Renal cortex interstitium (tissue), 11 donors: ENCODE measurements around the gene RALGAPB. TPM values are rescaled to one million over a fixed set of nuclear protein-coding genes. Genes with fewer than 3 reads are reported as not detected.
"Not testable (repeated sequence)": the region's sequence is repeated elsewhere in the genome, so short reads cannot be mapped to it uniquely, and the experiment has no call there.

Source experiments
- DNase-seq, 11 donors: peaks; one replicate each; pipeline ENCODE4 v3.0.0-alpha.2; 2013; ENCODE audit warnings: low read depth in 9 of 11, low spot score in 4 of 11; ENCODE audit errors: extremely low read depth in 1 of 11
- polyA plus RNA-seq, 3 donors: library from polyadenylated mRNA; unstranded; fragments of 120-200 nt; gene quantifications; one replicate each; pipeline ENCODE4 v1.2.1, GENCODE V29; 2013; ENCODE audit not compliant: insufficient read length in 3 of 3

RALGAPB gene
- polyA plus RNA-seq, 3 donors, result 35.2 to 42.3 (median 40.1) TPM

- DNase-seq, result no peak
These were observed 1.4 kb upstream of the RALGAPB start for GRCh38 chr20:38471245-38471644.

GRCh38 chr20:38471987-38472512, 593 bp upstream of the RALGAPB start:
- peak in 1 of 11 donors; percentile 11 for DNase-seq

GRCh38 chr20:38473367-38473795, 738 bp downstream of the RALGAPB start:
- peak in 5 of 11 donors; percentile 6 to 31 (median 18) for DNase-seq

GRCh38 chr20:38477747-38478146, 5.1 kb downstream of the RALGAPB start:
- no peak for DNase-seq

- DNase-seq, result no peak
These were observed 7.0 kb downstream of the RALGAPB start for GRCh38 chr20:38479596-38479995.

GRCh38 chr20:38485041-38485440, 12.4 kb downstream of the RALGAPB start:
- no peak for DNase-seq

GRCh38 chr20:38489181-38489580, 16.5 kb downstream of the RALGAPB start:
- no peak for DNase-seq

- no peak for DNase-seq
These were observed 24.7 kb downstream of the RALGAPB start for GRCh38 chr20:38497246-38497935.

GRCh38 chr20:38498909-38499308, 26.3 kb downstream of the RALGAPB start:
- DNase-seq, result no peak

GRCh38 chr20:38499366-38499765, 26.7 kb downstream of the RALGAPB start:
- no peak for DNase-seq

- no peak for DNase-seq
These were observed 29.3 kb downstream of the RALGAPB start for GRCh38 chr20:38501858-38502436.

GRCh38 chr20:38504368-38505090, 31.9 kb downstream of the RALGAPB start:
- DNase-seq, result no peak

GRCh38 chr20:38505091-38505455, 32.4 kb downstream of the RALGAPB start:
- DNase-seq, result no peak

- DNase-seq, result not testable (repeated sequence)
These were observed 39.1 kb downstream of the RALGAPB start for GRCh38 chr20:38511726-38512125.

GRCh38 chr20:38514185-38514584, 41.5 kb downstream of the RALGAPB start:
- no peak for DNase-seq

- DNase-seq, result no peak
These were observed 42.3 kb downstream of the RALGAPB start for GRCh38 chr20:38514947-38515346.

GRCh38 chr20:38515631-38516030, 43.0 kb downstream of the RALGAPB start:
- no peak for DNase-seq

GRCh38 chr20:38519426-38519825, 46.8 kb downstream of the RALGAPB start:
- DNase-seq, result no peak

- DNase-seq, result no peak
These were observed 47.6 kb downstream of the RALGAPB start for GRCh38 chr20:38520261-38520660.

- DNase-seq, result no peak
These were observed 51.1 kb downstream of the RALGAPB start for GRCh38 chr20:38523697-38524096.
